Omental fat pad (tissue), 4 donors: ENCODE data around the gene LIMCH1. TPM values are rescaled to one million over a fixed set of nuclear protein-coding genes. Genes with fewer than 3 reads are reported as not detected.
"Not testable (repeated sequence)": the region's sequence is repeated elsewhere in the genome, so short reads cannot be mapped to it uniquely, and the experiment has no call there.

Experiments
- ATAC-seq: fragments of 150-250 bp; one replicate; pipeline ENCODE4 v1.9.1; 2016; ENCODE audit warnings: mild to moderate bottlenecking, moderate library complexity; ENCODE audit not compliant: low FRiP score
- DNase-seq: peaks from one replicate; pipeline ENCODE4 v3.0.0-alpha.2; 2019; ENCODE audit warnings: low spot score
- CTCF ChIP-seq, 3 donors: fragments of 450-650 bp; IDR thresholded peaks; one replicate each; pipeline ENCODE4 v1.5.1; 2016 to 2017; ENCODE audit warnings: antibody characterized with exemption in 3 of 3, mild to moderate bottlenecking in 3 of 3, moderate library complexity in 2 of 3
- total RNA-seq, 4 donors: library from RNA; depleted of rRNA; stranded (reverse); fragments of >200 nt; gene quantifications; one replicate each; pipeline ENCODE4 v1.1.0, GENCODE V29; 2016

The LIMCH1 gene
- total RNA-seq, 4 donors from 2014 or later: 29.4 to 112 (median 44.9) TPM

GRCh38 chr4:41696763-41697162, 158.8 kb downstream of the LIMCH1 start:
- DNase-seq: no peak
- no peak for TF ChIP-seq CTCF (IDR thresholded peaks at IDR 0.05)
- ATAC-seq: no peak

GRCh38 chr4:41701983-41702382, 164.0 kb downstream of the LIMCH1 start:
- ATAC-seq (no peak), DNase-seq (no peak)
- TF ChIP-seq CTCF (IDR thresholded peaks at IDR 0.05): no peak

GRCh38 chr4:41702770-41703169, 164.8 kb downstream of the LIMCH1 start:
- DNase-seq (no peak), ATAC-seq (no peak)
- no peak for TF ChIP-seq CTCF (IDR thresholded peaks at IDR 0.05)

GRCh38 chr4:41703785-41704184, 165.8 kb downstream of the LIMCH1 start:
- TF ChIP-seq CTCF (IDR thresholded peaks at IDR 0.05): no peak
- ATAC-seq: no peak

GRCh38 chr4:41709844-41710481, 172.0 kb downstream of the LIMCH1 start:
- ATAC-seq: no peak

More at GRCh38 chr4:41703785-41704184, 165.8 kb downstream of the LIMCH1 start:
- DNase-seq: no peak

GRCh38 chr4:41711654-41712053, 173.7 kb downstream of the LIMCH1 start:
- not testable (repeated sequence) for ATAC-seq, DNase-seq

More at GRCh38 chr4:41709844-41710481, 172.0 kb downstream of the LIMCH1 start:
- DNase-seq: no peak
- TF ChIP-seq CTCF (IDR thresholded peaks at IDR 0.05): no peak

DNA sequence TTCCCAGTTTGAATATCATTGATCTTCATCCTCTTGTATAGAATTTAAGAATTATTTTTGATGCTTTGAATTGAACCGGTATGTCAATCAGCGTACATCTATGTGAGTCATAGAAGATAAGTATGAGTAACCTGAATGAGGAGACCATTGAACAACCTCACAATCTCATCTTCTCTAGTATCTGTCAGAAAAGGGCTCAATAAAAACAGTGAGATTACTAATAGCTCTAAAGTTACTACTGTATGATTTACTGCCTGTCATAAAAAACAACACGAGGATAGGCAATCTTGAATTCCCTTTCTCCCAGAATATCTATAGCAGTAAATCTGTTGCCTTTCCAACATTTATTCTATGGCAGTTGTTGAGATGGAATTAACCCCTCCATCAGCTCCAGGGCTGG, 174.5 kb downstream of the LIMCH1 start:
- TF ChIP-seq CTCF (IDR thresholded peaks at IDR 0.05): no peak
- no peak for ATAC-seq
- no peak for DNase-seq
